Hematopoietic multipotent progenitor cell treated with erythropoietin and hydrocortisone succinate and interleukin-3 and kit ligand, for 8 days (in vitro differentiated cells): ENCODE measurements around the gene ADM5.

Experiments
- DNase-seq: peaks from one replicate; pipeline ENCODE4 v3.0.0-alpha.2; 2015

Gene ADM5

DNA sequence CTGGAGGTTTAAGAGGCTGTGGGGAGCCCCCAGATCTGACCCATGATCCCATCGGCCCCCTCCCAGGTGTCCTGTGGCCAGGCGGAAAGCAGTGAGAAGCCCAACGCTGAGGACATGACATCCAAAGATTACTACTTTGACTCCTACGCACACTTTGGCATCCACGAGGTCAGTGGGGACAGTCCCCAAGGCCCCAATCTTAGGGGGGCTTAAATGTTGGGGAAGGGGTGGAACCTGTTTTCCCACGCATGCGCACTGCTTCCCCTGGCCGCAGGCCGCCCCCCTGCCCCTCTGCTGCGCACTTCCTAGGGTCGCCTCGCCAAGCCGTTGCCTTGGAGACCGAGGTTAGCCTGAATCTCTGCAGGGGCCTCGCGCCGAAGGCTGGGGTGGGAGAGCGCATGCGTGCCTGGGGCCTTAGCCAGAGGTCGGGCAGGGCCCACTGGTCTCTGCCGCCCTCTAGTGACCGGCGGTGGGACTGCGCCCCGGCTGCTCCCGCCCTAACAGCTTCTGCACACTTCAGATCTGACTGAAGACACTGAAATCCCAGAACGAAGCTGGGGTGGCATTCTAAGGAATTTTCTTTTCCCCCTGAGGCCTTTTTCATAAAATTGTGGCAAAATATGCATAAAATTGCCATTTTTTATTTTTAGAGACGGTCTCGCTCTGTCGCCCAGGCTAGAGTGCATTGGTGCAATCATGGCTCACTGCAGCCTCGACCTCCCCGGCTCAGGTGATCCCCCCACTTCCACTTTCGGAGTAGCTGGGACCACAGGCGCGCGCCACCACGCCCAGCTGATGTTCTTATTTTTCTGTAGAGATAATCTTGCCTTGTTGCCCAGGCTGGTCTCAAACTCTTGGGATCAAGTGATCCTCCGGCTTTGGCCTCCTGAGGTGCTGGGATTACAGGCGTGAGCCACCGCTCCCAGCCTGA lies 8.7 kb upstream of the ADM5 start:
- peak; percentile 86 for DNase-seq

DNA sequence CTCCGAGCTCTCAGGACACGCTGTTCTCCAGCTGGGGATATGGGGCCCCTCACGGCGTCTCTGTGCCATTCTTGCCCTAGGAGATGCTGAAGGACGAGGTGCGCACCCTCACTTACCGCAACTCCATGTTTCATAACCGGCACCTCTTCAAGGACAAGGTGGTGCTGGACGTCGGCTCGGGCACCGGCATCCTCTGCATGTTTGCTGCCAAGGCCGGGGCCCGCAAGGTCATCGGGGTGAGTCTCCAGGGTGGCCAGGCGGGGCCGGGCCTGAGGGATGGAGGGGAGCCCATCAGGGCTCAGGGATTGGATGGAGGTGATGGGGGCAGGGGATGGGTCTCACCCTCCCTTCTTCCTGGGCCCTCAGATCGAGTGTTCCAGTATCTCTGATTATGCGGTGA lies 7.6 kb upstream of the ADM5 start:
- no peak for DNase-seq

- DNase-seq, result no peak
These were observed 7.1 kb upstream of the ADM5 start for GRCh38 chr19:49682274-49682673.

DNA sequence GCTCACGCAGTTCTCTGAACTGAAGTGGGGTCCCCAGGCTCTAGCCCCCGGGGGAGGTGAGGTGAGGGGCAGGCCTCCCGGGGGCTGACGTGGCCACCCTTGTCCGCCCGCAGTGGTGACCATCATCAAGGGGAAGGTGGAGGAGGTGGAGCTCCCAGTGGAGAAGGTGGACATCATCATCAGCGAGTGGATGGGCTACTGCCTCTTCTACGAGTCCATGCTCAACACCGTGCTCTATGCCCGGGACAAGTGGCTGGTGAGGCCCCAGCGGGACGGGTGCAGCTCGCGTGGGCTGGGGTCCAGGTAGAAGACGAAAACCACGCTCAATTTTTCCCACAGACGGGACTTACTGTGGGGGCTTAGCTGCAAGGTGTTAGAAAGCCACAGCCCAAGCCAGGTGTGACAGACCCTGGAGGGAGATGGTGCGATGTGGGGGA lies 5.6 kb upstream of the ADM5 start:
- DNase-seq, result no peak

DNA sequence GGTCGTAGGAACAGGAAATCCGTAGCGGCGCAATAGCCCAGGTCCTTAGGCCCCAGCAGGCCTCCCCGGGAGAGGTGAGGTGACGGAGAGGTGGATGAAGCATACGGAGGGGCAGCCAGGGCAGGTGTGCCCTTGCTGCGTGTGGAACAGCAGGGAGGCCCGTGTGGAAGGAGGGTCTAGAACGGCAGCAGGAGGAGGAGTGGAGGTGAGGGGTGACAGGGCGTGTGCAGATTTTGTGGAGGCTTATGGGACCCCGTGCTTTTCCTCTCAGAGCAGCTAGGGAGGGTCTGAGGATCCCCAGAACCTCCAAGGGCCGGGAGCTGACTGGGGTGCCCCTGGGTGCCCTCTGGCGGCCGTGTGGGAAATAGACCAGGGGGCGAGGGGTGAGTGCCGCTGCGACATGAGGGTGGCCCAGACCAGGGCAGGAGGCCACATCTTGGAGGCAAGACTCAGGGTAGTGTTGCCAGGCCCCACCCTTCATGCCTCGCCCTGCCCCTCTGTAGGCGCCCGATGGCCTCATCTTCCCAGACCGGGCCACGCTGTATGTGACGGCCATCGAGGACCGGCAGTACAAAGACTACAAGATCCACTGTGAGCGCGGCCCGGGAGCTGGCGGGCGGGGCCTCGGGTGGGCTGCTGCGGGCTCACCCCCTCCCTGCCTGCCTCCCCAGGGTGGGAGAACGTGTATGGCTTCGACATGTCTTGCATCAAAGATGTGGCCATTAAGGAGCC lies 5.0 kb upstream of the ADM5 start:
- no peak for DNase-seq

DNA sequence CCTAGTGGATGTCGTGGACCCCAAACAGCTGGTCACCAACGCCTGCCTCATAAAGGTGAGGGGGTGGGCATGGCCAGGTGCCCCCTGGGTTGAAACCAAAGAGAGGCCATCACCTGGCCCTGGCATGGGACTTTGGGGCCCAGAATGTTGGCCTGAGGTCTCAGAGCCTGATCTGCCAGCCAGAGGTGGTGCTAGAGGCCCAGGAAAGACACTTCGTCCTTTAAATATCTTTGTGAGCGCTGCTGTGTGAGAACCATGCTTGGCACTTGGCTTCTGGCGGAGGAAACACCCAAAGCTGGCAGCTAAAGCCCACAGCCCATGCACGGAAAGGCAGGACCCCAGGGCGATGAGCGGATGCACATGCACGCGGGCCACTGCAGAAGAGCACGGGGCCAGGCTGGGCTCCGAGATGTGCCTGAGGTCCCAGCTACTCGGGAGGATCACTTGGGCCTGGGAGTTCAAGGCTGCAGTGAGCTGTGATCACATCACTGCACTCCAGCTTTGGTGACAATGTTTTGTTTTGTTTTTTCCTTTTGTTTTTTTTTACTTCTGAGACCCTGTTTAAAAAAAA lies 4.3 kb upstream of the ADM5 start:
- no peak for DNase-seq

GRCh38 chr19:49685845-49686332 lies 3.5 kb upstream of the ADM5 start:
- DNase-seq, result no peak

DNA sequence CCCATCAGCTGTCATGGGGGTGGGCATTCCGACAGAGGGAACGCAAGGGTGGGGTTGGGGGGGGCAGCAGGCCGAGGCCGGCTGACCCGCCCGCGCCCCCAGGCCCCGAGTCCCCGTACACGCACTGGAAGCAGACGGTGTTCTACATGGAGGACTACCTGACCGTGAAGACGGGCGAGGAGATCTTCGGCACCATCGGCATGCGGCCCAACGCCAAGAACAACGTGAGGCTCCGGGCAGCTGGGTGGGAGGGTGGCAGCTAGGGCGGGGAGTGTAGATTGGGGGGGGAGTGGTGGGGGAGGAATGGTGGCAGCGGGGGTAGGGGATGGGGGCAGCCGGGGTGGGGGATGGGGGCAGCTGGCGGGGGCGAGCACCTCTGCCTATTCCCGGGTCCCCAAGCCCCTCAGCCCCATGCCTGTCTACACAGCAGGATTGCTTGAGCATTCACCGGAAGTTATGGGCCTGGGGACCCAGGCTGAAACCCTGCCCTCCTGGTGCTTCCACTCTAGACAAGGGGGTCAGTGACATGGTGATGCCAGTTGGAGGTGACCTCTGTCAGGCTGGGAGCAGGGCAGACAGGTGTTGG lies 2.8 kb upstream of the ADM5 start:
- DNase-seq, result no peak

- no peak for DNase-seq
These were observed 2.2 kb upstream of the ADM5 start for GRCh38 chr19:49687150-49687549.

GRCh38 chr19:49687566-49688316 lies 1.7 kb upstream of the ADM5 start:
- no peak for DNase-seq

- DNase-seq, result no peak
These were observed 762 bp upstream of the ADM5 start for GRCh38 chr19:49688531-49689132.

DNA sequence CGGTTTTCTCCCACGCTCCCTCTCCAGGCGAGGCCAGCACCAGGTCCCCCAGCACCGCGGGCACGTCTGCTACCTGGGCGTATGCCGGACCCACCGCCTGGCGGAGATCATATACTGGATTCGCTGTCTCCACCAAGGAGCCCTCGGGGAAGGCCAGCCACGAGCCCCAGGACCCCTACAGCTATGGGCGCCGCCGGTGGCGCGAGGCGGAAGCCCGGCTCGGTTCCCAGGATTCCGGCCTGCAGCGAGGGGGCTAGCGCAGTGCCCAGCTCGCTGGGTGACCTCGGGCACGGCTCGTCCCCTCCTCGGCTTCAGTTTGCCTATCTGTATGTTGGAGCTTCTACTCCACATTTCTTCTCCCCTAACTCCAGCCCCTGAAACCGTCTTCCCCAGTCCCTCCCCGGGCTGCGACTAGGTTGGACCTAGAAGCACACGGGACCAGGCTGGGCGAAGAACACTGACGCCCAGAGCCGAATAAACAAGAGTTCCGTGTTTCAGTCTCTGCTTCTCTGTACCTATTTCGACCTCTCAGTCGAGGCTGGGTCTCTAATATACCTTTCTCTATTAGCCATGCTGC lies 773 bp downstream of the ADM5 start:
- no peak for DNase-seq

DNA sequence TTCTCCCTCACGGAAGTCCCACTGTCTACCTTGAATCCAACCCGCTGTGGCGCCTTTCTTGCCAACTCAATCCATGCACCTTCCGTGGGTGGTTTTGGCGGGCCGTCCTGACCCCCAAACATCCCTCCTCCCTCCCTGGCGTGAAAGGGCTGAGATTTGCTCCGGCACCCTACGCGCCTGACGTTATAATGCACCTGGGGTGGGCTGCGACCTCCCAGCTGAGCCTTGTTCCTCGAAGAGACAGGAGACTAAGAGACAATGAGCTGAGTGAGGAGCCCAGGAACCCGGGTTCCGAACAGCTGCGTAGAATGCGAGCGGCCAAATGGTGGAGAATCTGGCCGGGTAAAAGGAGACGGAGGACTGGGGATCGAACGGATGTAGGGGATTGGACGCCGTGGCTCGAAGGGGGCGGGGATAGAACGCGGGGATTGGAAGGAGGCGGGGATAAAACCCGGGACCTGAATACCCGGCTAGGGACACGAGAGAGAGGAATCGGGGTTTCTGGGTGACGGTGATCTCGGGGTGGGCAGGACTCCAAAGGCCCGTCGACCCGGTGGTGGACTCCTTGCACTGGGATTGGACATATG lies 1.4 kb downstream of the ADM5 start, which contains the start of gene CPT1C:
TSS of gene CPT1C (plus strand) at position 461 of the 587 bp plus-strand sequence. CDS start 1,137 bp downstream, outside the sequence.
- no peak for DNase-seq

GRCh38 chr19:49691243-49692146 lies 2.1 kb downstream of the ADM5 start:
- peak; percentile 29 for DNase-seq

GRCh38 chr19:49692147-49692506 lies 2.7 kb downstream of the ADM5 start:
- no peak for DNase-seq

- no peak for DNase-seq
These were observed 6.7 kb downstream of the ADM5 start for GRCh38 chr19:49696115-49696514.

DNA sequence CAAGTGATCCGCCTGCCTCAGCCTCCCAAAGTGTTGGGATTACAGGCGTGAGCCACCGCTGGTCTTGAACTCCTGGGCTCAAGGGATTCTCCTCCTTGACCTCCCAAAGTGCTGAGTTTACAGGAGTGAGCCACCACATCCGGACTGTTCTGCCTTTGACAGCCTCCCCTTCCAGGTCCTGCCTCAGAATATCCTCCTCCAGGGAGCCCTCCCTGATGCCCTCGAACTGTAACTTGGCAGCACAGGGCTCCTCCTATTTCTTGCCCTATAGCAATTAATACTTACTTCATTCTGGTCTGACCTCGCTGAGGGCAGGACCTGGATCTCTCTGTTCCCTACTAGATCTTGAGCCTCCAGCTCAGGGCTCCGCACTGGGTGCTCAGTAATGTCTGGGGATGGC lies 7.5 kb downstream of the ADM5 start:
- DNase-seq, result no peak

DNA sequence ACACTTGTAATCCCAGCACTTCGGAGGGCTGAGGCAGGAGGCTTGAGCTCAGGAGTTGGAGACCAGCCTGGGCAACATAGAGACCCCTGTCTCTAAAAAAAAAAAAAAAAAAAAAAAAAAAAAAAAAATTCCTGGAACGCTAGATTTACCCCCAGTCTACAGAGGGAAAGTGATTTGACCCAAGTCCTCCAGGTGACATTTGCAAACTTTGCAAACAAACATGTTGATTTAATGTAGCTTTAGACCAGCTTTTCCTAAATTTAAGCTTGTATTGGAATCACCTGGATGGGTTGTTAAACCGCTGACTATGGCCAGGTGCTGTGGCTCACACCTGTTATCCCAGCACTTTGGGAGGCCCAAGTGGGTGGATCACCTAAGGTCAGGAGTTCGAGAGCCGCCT lies 10.0 kb downstream of the ADM5 start:
- no peak for DNase-seq

- DNase-seq, result no peak
These were observed 11.2 kb downstream of the ADM5 start for GRCh38 chr19:49700563-49700962.

DNA sequence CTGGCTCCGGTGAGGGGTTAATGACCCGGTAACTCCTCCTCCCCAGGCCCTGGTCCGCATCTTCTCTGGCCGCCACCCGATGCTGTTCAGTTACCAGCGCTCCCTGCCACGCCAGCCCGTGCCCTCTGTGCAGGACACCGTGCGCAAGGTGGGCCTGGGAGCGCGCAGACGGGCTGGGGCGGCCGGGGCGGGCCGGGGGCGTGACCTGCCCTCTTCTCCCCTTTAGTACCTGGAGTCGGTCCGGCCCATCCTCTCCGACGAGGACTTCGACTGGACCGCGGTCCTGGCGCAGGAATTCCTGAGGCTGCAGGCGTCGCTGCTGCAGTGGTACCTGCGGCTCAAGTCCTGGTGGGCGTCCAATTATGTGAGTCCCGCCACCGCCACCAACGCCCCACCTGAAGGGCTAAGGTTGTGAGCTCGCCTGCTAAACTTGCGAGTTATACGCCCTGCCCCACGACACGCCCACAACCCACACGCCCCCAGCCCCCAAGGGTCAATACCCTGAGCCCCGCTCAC lies 11.9 kb downstream of the ADM5 start:
- no peak for DNase-seq
